GM18951 (cell line): ENCODE data around the gene HSF2BP.
A peak's percentile ranks its signal among the peaks of the same experiment; 100 is the strongest.
"Not testable (repeated sequence)": the region's sequence is repeated elsewhere in the genome, so short reads cannot be mapped to it uniquely, and the experiment has no call there.

Source experiments
- POLR2A ChIP-seq: IDR thresholded peaks from 4 replicates; pipeline ENCODE4 v1.6.1; 2011; ENCODE audit warnings: mild to moderate bottlenecking; ENCODE audit not compliant: insufficient read length, insufficient read depth; ENCODE audit errors: extremely low read depth
- in situ Hi-C: fragments of 300-500 bp; cut with MboI; formaldehyde crosslinking; loops from one replicate; pipeline ENCODE4 v1.12.0; 2022; ENCODE audit warnings: low sequenced_read_pairs, mixed read lengths, inconsistent platforms; ENCODE audit not compliant: unreplicated experiment

The HSF2BP gene

DNA sequence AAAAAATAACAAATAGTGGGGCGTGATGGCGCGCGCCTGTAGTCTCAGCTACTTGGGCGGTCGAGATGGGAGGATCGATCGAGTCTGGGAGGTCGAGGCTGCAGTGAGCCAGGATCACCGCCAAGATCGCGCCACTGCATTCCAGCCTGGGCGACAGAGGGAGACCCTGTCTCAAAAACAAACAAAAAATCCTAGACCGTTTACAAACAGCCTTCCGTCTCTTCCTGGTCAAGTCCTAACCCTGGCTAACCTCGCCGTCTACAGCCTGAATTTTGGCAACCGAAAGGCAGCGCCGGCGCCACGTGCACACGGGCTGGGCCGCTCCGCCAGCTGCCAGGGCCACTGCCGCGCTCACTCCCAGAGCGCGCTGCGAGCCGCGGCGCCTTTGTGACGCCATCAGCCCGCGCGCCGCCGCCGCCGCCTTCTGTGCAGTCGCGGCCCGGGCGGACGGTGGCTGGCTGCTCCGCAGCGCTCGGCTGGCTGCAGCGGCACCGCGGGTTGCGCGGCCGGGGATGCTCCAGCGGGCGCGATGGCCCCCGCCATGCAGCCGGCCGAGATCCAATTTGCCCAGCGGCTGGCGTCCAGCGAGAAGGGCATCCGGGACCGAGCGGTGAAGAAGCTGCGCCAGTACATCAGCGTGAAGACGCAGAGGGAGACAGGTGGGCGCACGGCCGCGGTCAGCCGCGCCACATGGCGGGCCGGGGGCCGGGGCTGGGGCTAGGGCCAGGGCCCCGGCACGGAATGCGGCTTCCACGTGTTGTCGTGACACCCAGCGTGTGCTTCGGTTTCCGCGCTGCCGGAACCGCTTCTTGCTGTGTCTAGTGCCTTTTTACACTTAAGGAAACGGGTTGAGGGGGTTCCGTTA is at the start of gene HSF2BP, which contains the start of gene RRP1B:
Gene HSF2BP (minus strand): TSS at position 353 of the 865 bp plus-strand sequence. CDS start 1,392 bp downstream, outside the sequence.
Gene RRP1B (plus strand): TSS at position 425 of the 865 bp plus-strand sequence. CDS start 105 bp downstream, at position 530.
- in situ Hi-C loops, result no loop called here

DNA sequence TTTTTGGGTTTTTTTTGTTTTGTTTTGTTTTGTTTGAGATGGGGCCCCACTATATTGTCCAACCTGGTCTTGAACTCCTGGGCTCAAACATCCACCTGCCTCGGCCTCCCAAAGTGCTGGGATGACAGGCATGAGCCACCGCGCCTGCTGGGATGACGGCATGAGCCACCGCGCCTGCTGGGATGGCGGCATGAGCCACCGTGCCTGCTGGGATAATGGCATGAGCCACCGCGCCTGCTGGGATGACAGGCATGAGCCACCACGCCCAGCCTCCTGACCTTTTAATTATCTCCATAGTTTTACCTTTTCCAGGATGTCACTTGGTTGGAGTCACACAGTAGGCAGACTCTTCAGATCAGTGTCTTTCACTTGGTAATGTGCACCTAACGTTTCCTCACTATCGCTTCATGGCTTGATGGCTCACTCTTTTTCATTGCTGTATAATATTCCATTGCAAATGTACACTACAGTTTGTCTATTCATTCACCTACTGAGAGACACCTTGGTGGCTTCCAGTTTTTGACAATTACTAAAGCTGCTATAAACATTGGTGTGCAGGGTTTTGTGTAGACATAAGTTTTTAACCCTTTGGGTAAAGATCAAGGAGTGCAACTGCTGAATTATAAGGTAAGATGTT is 49.6 kb upstream of the HSF2BP start:
- TF ChIP-seq POLR2A, result no peak
- in situ Hi-C loops, result no loop called here

More for the DNA sequence above, at the start of gene HSF2BP, which contains the start of gene RRP1B:
- TF ChIP-seq POLR2A, result peak; percentile 92

GRCh38 chr21:43707462-43707861 is 48.2 kb upstream of the HSF2BP start:
- in situ Hi-C loops, result no loop called here
- TF ChIP-seq POLR2A, result no peak

DNA sequence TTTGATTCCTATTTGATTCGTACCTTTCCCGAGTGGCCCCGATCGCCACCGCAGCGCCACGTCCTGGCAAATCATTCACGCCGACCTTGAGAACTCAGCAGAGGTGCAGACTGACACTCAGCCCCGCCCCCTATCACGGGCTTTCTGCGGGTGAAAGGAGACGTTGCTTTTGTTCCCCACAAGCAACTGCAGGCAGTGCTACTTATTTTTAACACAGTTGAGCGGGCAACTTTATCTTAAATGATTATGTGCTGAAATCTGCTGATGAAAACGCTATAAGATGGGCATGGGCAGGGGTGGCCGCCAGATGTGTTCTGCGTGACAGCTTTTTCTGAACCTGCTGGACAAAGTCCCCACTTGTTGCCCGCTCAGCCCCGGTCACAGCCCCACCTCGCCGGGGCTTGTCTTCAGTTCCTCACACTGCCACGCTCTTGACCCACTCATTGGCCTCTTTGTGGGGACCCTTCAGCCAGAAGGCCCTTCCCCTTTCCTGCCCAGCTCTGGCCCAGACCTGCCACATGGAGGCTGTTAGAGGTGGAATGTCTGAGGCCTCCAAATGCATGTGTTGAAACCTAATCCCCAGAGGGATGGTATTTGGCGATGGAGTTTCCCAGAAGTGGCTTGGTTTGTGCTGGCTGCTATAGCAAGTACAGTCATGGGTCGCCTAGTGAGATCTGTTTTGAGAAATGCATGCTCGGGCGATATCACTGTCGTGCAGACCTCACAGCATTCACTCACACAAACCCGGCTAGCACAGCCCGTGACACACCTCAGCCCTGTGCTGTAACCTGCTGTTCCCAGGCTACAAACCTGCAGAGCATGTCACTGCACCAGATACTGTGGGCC is 44.0 kb upstream of the HSF2BP start:
- TF ChIP-seq POLR2A, result no peak
- in situ Hi-C loops, result no loop called here

- TF ChIP-seq POLR2A, result no peak
- in situ Hi-C loops, result no loop called here
These were observed 43.4 kb upstream of the HSF2BP start for GRCh38 chr21:43702785-43703034.

DNA sequence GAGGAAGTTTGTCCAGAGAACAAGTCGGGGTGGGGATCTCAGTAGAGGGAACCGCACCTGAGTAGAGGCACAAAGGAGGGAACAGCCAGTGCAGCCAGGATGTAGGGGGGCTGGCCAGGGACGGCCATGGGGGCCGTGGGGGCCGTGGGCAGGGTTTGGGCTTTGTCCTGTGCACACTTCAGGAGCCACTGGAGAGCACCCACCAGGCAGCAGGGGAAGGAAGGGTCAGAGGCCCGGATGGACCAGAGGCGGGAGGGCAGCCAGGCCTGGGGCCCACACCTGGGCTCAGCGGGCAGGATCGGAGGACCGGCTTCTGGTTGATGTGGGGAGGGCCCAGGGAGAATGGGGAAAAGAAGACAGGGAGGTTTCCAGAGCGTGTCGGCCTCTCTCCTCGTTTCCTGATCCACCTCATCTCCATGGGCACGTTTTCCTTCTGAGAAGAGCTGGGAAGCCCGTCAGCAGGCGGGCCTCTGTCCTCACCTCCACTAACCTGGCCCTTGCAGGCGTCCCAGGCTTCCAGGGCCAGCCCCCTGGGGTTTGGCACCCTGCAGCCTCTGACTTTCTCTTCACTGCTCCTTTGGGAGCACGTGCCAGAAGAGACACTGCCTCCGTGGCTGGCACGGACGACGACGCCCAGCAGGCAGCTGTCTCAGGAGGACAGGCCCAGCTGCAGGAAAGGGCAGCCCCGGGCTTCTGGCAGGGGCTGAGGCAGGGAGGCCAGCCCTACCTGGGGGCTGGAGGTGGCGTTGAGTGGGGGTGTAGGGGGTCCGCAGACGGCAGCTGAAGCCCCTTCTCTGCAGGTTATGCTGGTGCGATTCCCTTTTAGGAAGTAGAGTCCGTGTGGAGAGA is 42.9 kb upstream of the HSF2BP start:
- in situ Hi-C loops, result no loop called here
- TF ChIP-seq POLR2A, result no peak

DNA sequence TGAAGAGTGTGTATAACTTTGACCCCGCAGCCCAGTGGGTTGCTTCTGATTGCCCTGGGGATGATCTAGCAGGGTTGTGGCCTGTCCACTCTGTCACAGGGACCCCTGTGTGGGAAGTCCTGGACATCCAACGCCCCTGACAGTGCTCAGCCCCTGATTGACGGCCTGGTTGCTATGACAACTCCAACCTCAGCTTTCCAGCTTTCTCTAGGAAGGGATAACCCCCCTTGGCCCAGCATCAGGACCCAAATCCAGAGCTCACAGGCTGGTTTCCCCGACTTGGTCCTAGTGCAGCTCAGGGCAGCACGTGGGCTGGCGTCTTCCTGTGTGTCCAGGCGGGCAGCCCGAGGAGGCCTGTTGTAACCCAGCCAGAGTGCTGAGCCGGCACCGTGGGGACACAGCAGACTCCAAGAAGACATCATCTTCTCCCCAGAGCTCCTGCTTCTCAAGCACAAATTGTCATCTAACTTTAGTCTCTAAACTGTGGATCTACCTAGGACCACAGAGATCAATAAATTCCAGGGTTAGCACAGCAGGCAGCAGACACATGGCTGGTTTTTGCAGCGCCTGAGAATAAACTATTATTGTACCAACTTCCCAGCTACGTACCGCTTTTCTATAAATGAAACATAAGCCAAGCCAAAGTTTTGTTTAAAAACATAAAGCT is 40.8 kb upstream of the HSF2BP start:
- no peak for TF ChIP-seq POLR2A
- in situ Hi-C loops, result no loop called here

- in situ Hi-C loops, result not testable (repeated sequence)
These were observed 40.1 kb upstream of the HSF2BP start for GRCh38 chr21:43699492-43699777.

DNA sequence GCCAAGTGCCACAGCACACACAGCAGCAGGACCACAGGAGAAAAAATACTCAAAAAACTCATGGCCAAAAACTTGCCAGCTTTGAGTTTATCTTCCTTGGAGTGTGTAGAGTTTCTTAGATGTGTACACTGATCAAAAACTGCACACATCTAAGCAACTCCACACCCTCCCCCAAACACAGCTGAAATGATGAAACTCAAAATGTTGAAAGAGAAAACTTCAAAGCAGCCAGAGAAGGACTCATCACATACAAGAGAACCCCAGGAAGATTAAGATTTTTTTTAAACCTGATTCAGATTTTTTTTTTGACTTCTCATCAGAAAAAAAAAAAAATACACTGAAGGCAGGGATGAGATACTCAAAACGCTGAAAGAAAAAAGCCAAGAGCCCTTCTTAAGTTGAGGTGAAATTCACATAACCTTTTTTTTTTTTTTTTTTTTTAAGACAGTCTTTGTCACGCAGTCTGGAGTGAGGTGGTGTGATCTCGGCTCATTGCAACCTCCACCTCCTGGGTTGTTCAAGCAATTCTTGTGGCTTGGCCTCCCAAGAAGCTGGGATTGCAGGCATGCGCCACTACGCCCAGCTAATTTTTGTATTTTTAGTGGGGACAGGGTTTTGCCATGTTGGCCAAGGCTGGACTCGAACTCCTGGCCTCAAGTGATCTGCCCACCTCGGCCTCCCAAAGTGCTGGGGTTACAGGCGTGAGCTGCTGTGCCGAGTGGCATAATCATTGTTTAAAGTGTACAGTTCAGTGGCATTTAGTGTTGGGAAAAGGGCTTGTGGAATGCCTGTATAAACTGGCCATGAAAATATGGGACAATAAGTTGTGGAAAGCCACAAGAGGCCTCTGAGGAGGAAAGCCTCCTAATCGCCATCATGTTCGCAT is 38.7 kb upstream of the HSF2BP start:
- TF ChIP-seq POLR2A, result no peak
- in situ Hi-C loops, result no loop called here

DNA sequence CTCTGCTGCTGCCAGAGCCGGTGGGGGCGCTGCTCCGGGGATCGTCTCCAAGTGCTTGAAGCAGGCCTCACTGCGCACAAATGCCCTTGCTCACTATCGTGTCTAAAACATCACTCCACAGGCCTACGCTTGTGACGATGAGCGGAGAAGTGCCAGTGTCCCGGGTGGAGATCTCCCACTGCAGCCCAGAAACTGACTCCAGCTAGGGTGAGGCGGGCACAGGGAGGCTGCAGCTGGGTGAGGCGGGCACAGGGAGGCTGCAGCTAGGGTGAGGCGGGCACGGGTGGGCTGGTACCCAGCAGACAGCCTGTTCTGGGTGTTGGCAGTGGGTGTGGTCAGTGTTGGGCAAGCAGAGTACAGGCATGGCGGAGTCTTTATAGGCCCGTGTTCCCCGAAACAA is 36.9 kb upstream of the HSF2BP start:
- no peak for TF ChIP-seq POLR2A
- in situ Hi-C loops, result no loop called here

GRCh38 chr21:43694437-43695079 is 35.3 kb upstream of the HSF2BP start:
- in situ Hi-C loops, result no loop called here
- no peak for TF ChIP-seq POLR2A
